MM.1S (cell line): Measurements from ENCODE around the gene TMEM45A.
"Not testable (repeated sequence)": the region's sequence is repeated elsewhere in the genome, so short reads cannot be mapped to it uniquely, and the experiment has no call there.

Experiments
- CTCF ChIP-seq: fragments of 300-600 bp; sonication (generic); IDR thresholded peaks from 2 replicates; pipeline ENCODE4 v1.5.1; 2016; ENCODE audit warnings: antibody characterized with exemption, low read length, mixed read lengths
- EZH2 ChIP-seq: fragments of 300-600 bp; sonication (generic); optimal IDR thresholded peaks from 2 replicates; pipeline ENCODE3; 2017; ENCODE audit warnings: low read depth, mild to moderate bottlenecking, antibody characterized with exemption, low read length, mixed read lengths
- EZH2phosphoT487 ChIP-seq: fragments of 300-600 bp; sonication (generic); IDR thresholded peaks from 2 replicates; pipeline ENCODE4 v1.6.1; 2018; ENCODE audit warnings: antibody characterized with exemption, low read length

- not testable (repeated sequence) for TF ChIP-seq CTCF, EZH2, EZH2phosphoT487
These were observed 49.0 kb downstream of the TMEM45A start for GRCh38 chr3:100541428-100541827.
